Measurements from ENCODE around the gene CFAP92. TPM values are rescaled to one million over a fixed set of nuclear protein-coding genes. Genes with fewer than 3 reads are reported as not detected.

Gene CFAP92
- total RNA-seq, 1 donor from 2014 or later = not detected

GRCh38 chr3:129030611-129031010 is 36.7 kb upstream of the CFAP92 start:
- no peak overlapping the region for H3K27ac Mint-ChIP-seq
- no peaks in the 10 kb centered on the region for H3K9me3 Mint-ChIP-seq
- no peak for DNase-seq
- peaks cover 3% of the 10 kb centered on the region for H3K27me3 Mint-ChIP-seq
- intact Hi-C loops (cut with micrococcal nuclease) = no loop called here
- ATAC-seq (ENCODE audit: low read depth) = no peak
- peaks cover 12% of the 10 kb centered on the region for H3K4me1 Mint-ChIP-seq
- CTCF ChIA-PET = interaction anchor here (1.0 to 1.2 kb wide), 2 partner anchors 23 to 215 kb away, joined by 3 to 5 read pairs; no protein-coding TSS in a partner anchor
- H3K36me3 Mint-ChIP-seq (ENCODE audit: low read depth) = no peaks in the 10 kb centered on the region
- POLR2A ChIA-PET = no interaction called here
- TF ChIP-seq CTCF (IDR thresholded peaks at IDR 0.05) = no peak
- no peak overlapping the region for H3K4me3 Mint-ChIP-seq

- intact Hi-C loops (cut with micrococcal nuclease) = no loop called here
- Mint-ChIP-seq H3K27ac (peak overlapping the region; percentile 18), H3K27me3 (peaks cover 3% of the 10 kb centered on the region), H3K36me3 (ENCODE audit: low read depth) (no peaks in the 10 kb centered on the region), H3K4me1 (peaks cover 12% of the 10 kb centered on the region), H3K4me3 (no peak overlapping the region), H3K9me3 (no peaks in the 10 kb centered on the region)
- CTCF ChIA-PET = interaction anchor here (1.1 kb wide), 1 partner anchor 25 kb away, joined by 3 read pairs; no protein-coding TSS in a partner anchor
- POLR2A ChIA-PET = interaction anchor here (3.5 kb wide), 1 partner anchor 13 kb away, joined by 45 read pairs; no protein-coding TSS in a partner anchor
- DNase-seq (no peak), ATAC-seq (ENCODE audit: low read depth) (no peak)
- TF ChIP-seq CTCF (IDR thresholded peaks at IDR 0.05) = no peak
These were observed 35.0 kb upstream of the CFAP92 start for GRCh38 chr3:129028866-129029265.

- intact Hi-C loops (cut with micrococcal nuclease) = loop anchor here (1.0 to 2.0 kb wide), 9 partner anchors 11 to 222 kb away; partner anchors contain the start of genes ACAD9, CFAP92, CNBP and COPG1
- no peaks in the 10 kb centered on the region for H3K9me3 Mint-ChIP-seq
- H3K4me1 Mint-ChIP-seq = peaks cover 12% of the 10 kb centered on the region
- CTCF ChIA-PET = interaction anchor here (1.0 to 3.4 kb wide), 4 partner anchors 11 to 94 kb away, joined by 3 to 29 read pairs (median 12); partner anchors contain the start of genes CFAP92 and RAB43
- TF ChIP-seq CTCF (IDR thresholded peaks at IDR 0.05) = no peak
- no peak for DNase-seq
- no peak overlapping the region for H3K27ac Mint-ChIP-seq
- POLR2A ChIA-PET = interaction anchor here (0.6 to 3.5 kb wide), 11 partner anchors 11 to 372 kb away, joined by 3 to 45 read pairs (median 6); partner anchors contain the start of genes CFAP92, COPG1 and RAB43
- no peak for ATAC-seq (ENCODE audit: low read depth)
- no peaks in the 10 kb centered on the region for H3K36me3 Mint-ChIP-seq (ENCODE audit: low read depth)
- H3K27me3 Mint-ChIP-seq = no peaks in the 10 kb centered on the region
- H3K4me3 Mint-ChIP-seq = peak overlapping the region; percentile 24
These were observed 33.6 kb upstream of the CFAP92 start for GRCh38 chr3:129027544-129027880.

- intact Hi-C loops (cut with micrococcal nuclease) = loop anchor here (1.0 to 2.0 kb wide), 9 partner anchors 11 to 222 kb away; partner anchors contain the start of genes ACAD9, CFAP92, CNBP and COPG1
- TF ChIP-seq CTCF (IDR thresholded peaks at IDR 0.05) = no peak
- ATAC-seq (ENCODE audit: low read depth) (peak; percentile 97), DNase-seq (peak; percentile 83)
- no peaks in the 10 kb centered on the region for H3K27me3 Mint-ChIP-seq
- peak overlapping the region; percentile 85 for H3K4me3 Mint-ChIP-seq
- H3K27ac Mint-ChIP-seq = peak overlapping the region; percentile 94
- H3K36me3 Mint-ChIP-seq (ENCODE audit: low read depth) = no peaks in the 10 kb centered on the region
- H3K9me3 Mint-ChIP-seq = no peaks in the 10 kb centered on the region
- H3K4me1 Mint-ChIP-seq = peaks cover 12% of the 10 kb centered on the region
- CTCF ChIA-PET = interaction anchor here (0.6 to 3.4 kb wide), 6 partner anchors 11 to 219 kb away, joined by 3 to 29 read pairs (median 6); partner anchors contain the start of genes CFAP92 and RAB43
- POLR2A ChIA-PET = interaction anchor here (0.6 to 3.5 kb wide), 14 partner anchors 11 to 373 kb away, joined by 3 to 45 read pairs (median 4); partner anchors contain the start of genes CFAP92, CNBP, COPG1 and RAB43
These were observed 33.1 kb upstream of the CFAP92 start for GRCh38 chr3:129026728-129027543.
